ENCODE data around the gene FHIT.
"Not testable (repeated sequence)": the region's sequence is repeated elsewhere in the genome, so short reads cannot be mapped to it uniquely, and the experiment has no call there.

The FHIT gene

DNA sequence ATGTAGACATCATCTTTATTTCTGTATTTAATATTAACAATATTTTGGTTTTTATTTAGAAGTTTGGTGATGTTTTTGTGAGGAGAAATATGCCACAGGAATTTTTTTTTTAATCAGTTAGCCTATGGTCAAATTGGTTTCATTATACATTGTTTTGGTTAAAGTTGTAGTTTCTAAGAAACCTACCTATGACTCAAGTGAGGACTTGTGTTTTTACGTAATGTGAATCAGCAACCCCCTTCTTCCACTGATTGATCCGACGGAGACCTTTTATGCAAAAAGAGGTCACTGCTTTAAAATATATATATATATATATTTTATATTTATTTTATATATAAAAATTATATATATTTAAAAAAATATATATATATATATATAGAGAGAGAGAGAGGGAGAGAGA lies 698.1 kb downstream of the FHIT start:
- DNase-seq (ENCODE audit: low read depth, low spot score): no peak
- no peak overlapping the region for H3K9ac ChIP-seq (ENCODE audit: insufficient read length, low read depth)

DNA sequence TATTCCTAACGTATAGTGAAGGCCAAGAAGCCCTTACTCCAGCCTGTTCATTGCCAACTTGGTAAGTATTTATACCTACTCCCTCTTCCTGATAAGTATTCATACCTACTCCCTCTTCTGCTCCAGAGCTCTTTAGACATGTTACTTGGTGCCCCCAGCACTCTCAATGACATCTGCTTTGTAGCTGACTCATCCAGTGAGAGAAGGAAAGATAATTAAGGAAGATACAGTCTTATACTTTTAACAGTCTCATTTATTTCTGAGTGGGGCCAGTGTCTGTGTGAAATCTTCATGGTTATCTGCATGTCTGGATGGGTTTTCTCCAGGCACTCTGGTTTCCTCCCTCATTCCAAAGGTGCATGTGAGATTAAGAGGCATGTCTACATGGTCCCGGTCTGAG lies 698.7 kb downstream of the FHIT start:
- Histone ChIP-seq H3K27me3 (ENCODE audit: insufficient read depth, insufficient read length) (no peaks in the 10 kb centered on the region), H3K4me3 (ENCODE audit: insufficient read length, low read depth) (no peak overlapping the region), H3K4me1 (ENCODE audit: insufficient read depth, insufficient read length) (no peaks in the 10 kb centered on the region), H3K9ac (ENCODE audit: insufficient read length, low read depth) (no peak overlapping the region), H3K9me3 (ENCODE audit: insufficient read depth, low read length) (no peaks in the 10 kb centered on the region), H3K36me3 (ENCODE audit: insufficient read depth, insufficient read length, low read length) (no peaks in the 10 kb centered on the region)
- no peak for TF ChIP-seq ZNF274 (IDR thresholded peaks at IDR 0.05; ENCODE audit: low read depth, low read length)
- no peak for TF ChIP-seq SUZ12 (IDR thresholded peaks at IDR 0.05; ENCODE audit: extremely low read depth, insufficient read depth, insufficient read length)
- no peak for TF ChIP-seq YY1 (IDR thresholded peaks at IDR 0.05; ENCODE audit: insufficient read depth, insufficient read length)
- no peak for DNase-seq (ENCODE audit: low read depth, low spot score)

More for the DNA sequence above, 698.1 kb downstream of the FHIT start:
- H3K4me1 ChIP-seq (ENCODE audit: insufficient read depth, insufficient read length): no peaks in the 10 kb centered on the region
- H3K36me3 ChIP-seq (ENCODE audit: insufficient read depth, insufficient read length, low read length): no peaks in the 10 kb centered on the region
- no peak for TF ChIP-seq SUZ12 (IDR thresholded peaks at IDR 0.05; ENCODE audit: extremely low read depth, insufficient read depth, insufficient read length)
- no peak for TF ChIP-seq YY1 (IDR thresholded peaks at IDR 0.05; ENCODE audit: insufficient read depth, insufficient read length)
- TF ChIP-seq ZNF274 (IDR thresholded peaks at IDR 0.05; ENCODE audit: low read depth, low read length): no peak
- no peak overlapping the region for H3K4me3 ChIP-seq (ENCODE audit: insufficient read length, low read depth)
- no peaks in the 10 kb centered on the region for H3K27me3 ChIP-seq (ENCODE audit: insufficient read depth, insufficient read length)
- no peaks in the 10 kb centered on the region for H3K9me3 ChIP-seq (ENCODE audit: insufficient read depth, low read length)

- no peak for DNase-seq (ENCODE audit: low read depth, low spot score)
- TF ChIP-seq YY1 (IDR thresholded peaks at IDR 0.05; ENCODE audit: insufficient read depth, insufficient read length): no peak
- no peak for TF ChIP-seq SUZ12 (IDR thresholded peaks at IDR 0.05; ENCODE audit: extremely low read depth, insufficient read depth, insufficient read length)
- TF ChIP-seq ZNF274 (IDR thresholded peaks at IDR 0.05; ENCODE audit: low read depth, low read length): no peak
- no peak overlapping the region for H3K9ac ChIP-seq (ENCODE audit: insufficient read length, low read depth)
- no peaks in the 10 kb centered on the region for H3K4me1 ChIP-seq (ENCODE audit: insufficient read depth, insufficient read length)
- no peaks in the 10 kb centered on the region for H3K9me3 ChIP-seq (ENCODE audit: insufficient read depth, low read length)
- no peak overlapping the region for H3K4me3 ChIP-seq (ENCODE audit: insufficient read length, low read depth)
- H3K36me3 ChIP-seq (ENCODE audit: insufficient read depth, insufficient read length, low read length): no peaks in the 10 kb centered on the region
- no peaks in the 10 kb centered on the region for H3K27me3 ChIP-seq (ENCODE audit: insufficient read depth, insufficient read length)
Measured at GRCh38 chr3:60551455-60552209, 699.6 kb downstream of the FHIT start.

DNA sequence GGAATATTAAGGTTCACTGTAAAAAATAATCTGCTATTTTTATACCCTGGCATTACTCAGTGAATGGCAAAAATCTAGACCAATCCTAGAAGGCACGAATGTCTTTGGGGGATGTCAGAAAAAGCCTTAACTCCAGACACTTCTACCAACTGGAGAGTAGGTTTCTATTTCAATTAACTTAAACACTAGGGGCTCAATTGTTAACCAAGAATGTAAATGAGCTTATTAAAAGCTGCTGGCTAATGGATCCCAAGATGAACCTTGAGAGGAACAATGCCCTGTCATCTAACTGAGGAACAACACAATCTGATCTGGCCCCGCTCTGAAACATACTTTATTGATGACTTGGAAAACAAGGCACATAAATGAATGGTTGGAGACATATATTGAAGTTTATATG lies 701.4 kb downstream of the FHIT start:
- no peak for TF ChIP-seq ZNF274 (IDR thresholded peaks at IDR 0.05; ENCODE audit: low read depth, low read length)
- TF ChIP-seq SUZ12 (IDR thresholded peaks at IDR 0.05; ENCODE audit: extremely low read depth, insufficient read depth, insufficient read length): no peak
- TF ChIP-seq YY1 (IDR thresholded peaks at IDR 0.05; ENCODE audit: insufficient read depth, insufficient read length): no peak
- DNase-seq (ENCODE audit: low read depth, low spot score): no peak

DNA sequence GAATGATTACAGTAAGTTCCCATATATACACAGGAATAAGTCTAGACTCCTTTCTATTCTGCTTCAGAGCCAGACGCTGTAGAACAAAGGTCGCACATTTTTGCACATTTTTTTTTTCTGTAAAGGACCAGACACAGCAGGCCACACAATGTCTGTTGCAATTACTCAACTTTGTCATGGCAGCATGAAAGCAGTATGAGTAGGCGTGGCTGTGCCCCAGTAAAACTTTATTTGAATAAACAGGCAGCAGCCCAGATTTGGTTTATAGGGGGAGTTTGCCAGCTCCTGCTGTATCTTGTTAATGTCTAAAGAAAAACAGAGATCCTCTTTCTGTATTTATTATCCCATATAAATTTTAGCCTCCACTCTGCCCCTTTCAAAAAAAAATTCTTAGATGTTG lies 708.3 kb downstream of the FHIT start:
- TF ChIP-seq ZNF274 (IDR thresholded peaks at IDR 0.05; ENCODE audit: low read depth, low read length) (no peak), SUZ12 (IDR thresholded peaks at IDR 0.05; ENCODE audit: extremely low read depth, insufficient read depth, insufficient read length) (no peak), YY1 (IDR thresholded peaks at IDR 0.05; ENCODE audit: insufficient read depth, insufficient read length) (no peak)
- no peaks in the 10 kb centered on the region for H3K27me3 ChIP-seq (ENCODE audit: insufficient read depth, insufficient read length)
- H3K4me1 ChIP-seq (ENCODE audit: insufficient read depth, insufficient read length): no peaks in the 10 kb centered on the region
- no peak overlapping the region for H3K4me3 ChIP-seq (ENCODE audit: insufficient read length, low read depth)
- H3K36me3 ChIP-seq (ENCODE audit: insufficient read depth, insufficient read length, low read length): no peaks in the 10 kb centered on the region
- H3K9me3 ChIP-seq (ENCODE audit: insufficient read depth, low read length): no peaks in the 10 kb centered on the region
- no peak overlapping the region for H3K9ac ChIP-seq (ENCODE audit: insufficient read length, low read depth)
- DNase-seq (ENCODE audit: low read depth, low spot score): no peak

More for the DNA sequence above, 701.4 kb downstream of the FHIT start:
- Histone ChIP-seq H3K27me3 (ENCODE audit: insufficient read depth, insufficient read length) (no peaks in the 10 kb centered on the region), H3K36me3 (ENCODE audit: insufficient read depth, insufficient read length, low read length) (no peaks in the 10 kb centered on the region), H3K4me1 (ENCODE audit: insufficient read depth, insufficient read length) (no peaks in the 10 kb centered on the region), H3K9ac (ENCODE audit: insufficient read length, low read depth) (no peak overlapping the region), H3K9me3 (ENCODE audit: insufficient read depth, low read length) (no peaks in the 10 kb centered on the region), H3K4me3 (ENCODE audit: insufficient read length, low read depth) (no peak overlapping the region)

GRCh38 chr3:60539394-60539793 lies 711.9 kb downstream of the FHIT start:
- not testable (repeated sequence) for H3K4me1 ChIP-seq (ENCODE audit: insufficient read depth, insufficient read length); H3K36me3 ChIP-seq (ENCODE audit: insufficient read depth, insufficient read length, low read length); H3K4me3 ChIP-seq (ENCODE audit: insufficient read length, low read depth); H3K9ac ChIP-seq (ENCODE audit: insufficient read length, low read depth); H3K27me3 ChIP-seq (ENCODE audit: insufficient read depth, insufficient read length); DNase-seq (ENCODE audit: low read depth, low spot score); H3K9me3 ChIP-seq (ENCODE audit: insufficient read depth, low read length)

GRCh38 chr3:60536420-60536819 lies 714.8 kb downstream of the FHIT start:
- Histone ChIP-seq H3K4me3 (ENCODE audit: insufficient read length, low read depth) (no peak overlapping the region), H3K27me3 (ENCODE audit: insufficient read depth, insufficient read length) (no peaks in the 10 kb centered on the region), H3K9ac (ENCODE audit: insufficient read length, low read depth) (no peak overlapping the region), H3K4me1 (ENCODE audit: insufficient read depth, insufficient read length) (no peaks in the 10 kb centered on the region), H3K36me3 (ENCODE audit: insufficient read depth, insufficient read length, low read length) (no peaks in the 10 kb centered on the region), H3K9me3 (ENCODE audit: insufficient read depth, low read length) (no peaks in the 10 kb centered on the region)
- no peak for TF ChIP-seq YY1 (IDR thresholded peaks at IDR 0.05; ENCODE audit: insufficient read depth, insufficient read length)
- TF ChIP-seq SUZ12 (IDR thresholded peaks at IDR 0.05; ENCODE audit: extremely low read depth, insufficient read depth, insufficient read length): no peak
- no peak for TF ChIP-seq ZNF274 (IDR thresholded peaks at IDR 0.05; ENCODE audit: low read depth, low read length)
- DNase-seq (ENCODE audit: low read depth, low spot score): no peak
